B cell (primary cell): Measurements from ENCODE around the gene RSPH4A. TPM values are rescaled to one million over a fixed set of nuclear protein-coding genes. Genes with fewer than 3 reads are reported as not detected.

Source experiments
- ATAC-seq: fragments of 200-7000 bp; cut with Tn5 transposase; one replicate; pipeline ENCODE4 v1.10.0; 2021; ENCODE audit warnings: low read depth, mild to moderate bottlenecking, moderate number of reproducible peaks, moderate library complexity
- CTCF ChIA-PET: fragments of 350-600 bp; sonication (Branson Sonifier 250); formaldehyde crosslinking; loops from one replicate; lab custom pipeline; 2021; ENCODE audit warnings: antibody characterized with exemption, inconsistent platforms; lab: Charles Lee
- POLR2A ChIA-PET: fragments of 350-600 bp; sonication (Branson Sonifier 250); formaldehyde crosslinking; loops from one replicate; lab custom pipeline; 2021; ENCODE audit warnings: antibody characterized with exemption; lab: Charles Lee
- DNase-seq: peaks from one replicate; pipeline ENCODE4 v3.0.0; 2013
- H2AFZ ChIP-seq: 2 replicates; pipeline ENCODE4 v1.6.1; 2012; ENCODE audit warnings: mild to moderate bottlenecking, low read depth, low read length; ENCODE audit not compliant: insufficient read depth, poor library complexity, severe bottlenecking
- H3K27ac ChIP-seq, 2 donors: 1 replicate in 1 of 2; 2 replicates in 1 of 2; pipeline ENCODE4 v1.5.1; 2012 to 2013; ENCODE audit warnings: low read length in 2 of 2, mild to moderate bottlenecking in 2 of 2, moderate library complexity in 1 of 2
- H3K27me3 ChIP-seq, 4 experiments: fragments of 200-600 bp in 1 of 4; sonication (generic) in 1 of 4; replicated peaks in 1 of 4; 1 replicate in 2 of 4; 2 replicates in 2 of 4; pipeline versions ENCODE4 v1.6.1 to v1.7.0; 2013 to 2016; ENCODE audit warnings: low read length in 3 of 4, mild to moderate bottlenecking in 2 of 4, mixed read lengths in 1 of 4, moderate library complexity in 1 of 4; ENCODE audit not compliant: insufficient read depth in 4 of 4, control insufficient read depth in 3 of 4; ENCODE audit errors: control extremely low read depth in 1 of 4
- H3K36me3 ChIP-seq, 2 experiments: replicated peaks in 1 of 2; 1 replicate in 1 of 2; 2 replicates in 1 of 2; pipeline versions ENCODE4 v1.6.1 to v1.7.1; 2013; ENCODE audit warnings: low read length in 1 of 2; ENCODE audit not compliant: insufficient read depth in 2 of 2, control insufficient read depth in 1 of 2; ENCODE audit errors: control extremely low read depth in 1 of 2, extremely low read depth in 1 of 2
- H3K4me1 ChIP-seq, 2 donors: fragments of 200-600 bp in 1 of 2; sonication (generic) in 1 of 2; 1 replicate in 1 of 2; 2 replicates in 1 of 2; pipeline versions ENCODE4 v1.5.1 to v1.6.1; 2013 to 2017; ENCODE audit warnings: low read length in 2 of 2; ENCODE audit not compliant: control insufficient read depth in 2 of 2, insufficient read depth in 2 of 2
- H3K4me2 ChIP-seq: replicated peaks from 2 replicates; pipeline ENCODE3; 2012; ENCODE audit warnings: mild to moderate bottlenecking, low read depth, low read length; ENCODE audit not compliant: poor library complexity, severe bottlenecking
- H3K4me3 ChIP-seq, 5 experiments: fragments of 200-600 bp in 1 of 5; sonication (generic) in 1 of 5; 1 replicate in 3 of 5; 2 replicates in 2 of 5; pipeline versions ENCODE4 v1.5.1 to v1.7.0; 2011 to 2016; ENCODE audit warnings: low read length in 4 of 5, mild to moderate bottlenecking in 4 of 5, low read depth in 2 of 5, control low read depth in 1 of 5, moderate library complexity in 1 of 5; ENCODE audit not compliant: insufficient read depth in 1 of 5; ENCODE audit errors: control extremely low read depth in 1 of 5, extremely low read depth in 1 of 5
- H3K79me2 ChIP-seq: fragments of 200-600 bp; sonication (generic); one replicate; pipeline ENCODE4 v1.6.0; 2016; ENCODE audit warnings: low read length; ENCODE audit not compliant: control insufficient read depth, insufficient read depth
- H3K9ac ChIP-seq: fragments of 200-600 bp; sonication (generic); 2 replicates; pipeline ENCODE4 v1.6.1; 2017; ENCODE audit warnings: mild to moderate bottlenecking, low read length, moderate library complexity
- H3K9me3 ChIP-seq, 3 donors: one replicate each; pipeline versions ENCODE4 v1.6.1 to v1.7.1; 2013; ENCODE audit warnings: low read length in 2 of 3; ENCODE audit not compliant: control insufficient read depth in 2 of 3, insufficient read depth in 1 of 3; ENCODE audit errors: control extremely low read depth in 1 of 3
- H4K20me1 ChIP-seq: 2 replicates; pipeline ENCODE4 v1.6.0; 2012; ENCODE audit warnings: mild to moderate bottlenecking, low read length; ENCODE audit not compliant: insufficient read depth, control insufficient read depth, poor library complexity, severe bottlenecking
- H3K27ac Mint-ChIP-seq: one replicate; pipeline ENCODE4 v1.8.0; 2021; ENCODE audit warnings: mixed read lengths
- H3K27me3 Mint-ChIP-seq: one replicate; pipeline ENCODE4 v1.8.0; 2021; ENCODE audit warnings: mixed read lengths
- H3K4me1 Mint-ChIP-seq: one replicate; pipeline ENCODE4 v1.8.0; 2021; ENCODE audit warnings: mixed read lengths
- H3K4me3 Mint-ChIP-seq: one replicate; pipeline ENCODE4 v1.8.0; 2021; ENCODE audit warnings: mixed read lengths
- H3K9me3 Mint-ChIP-seq: one replicate; pipeline ENCODE4 v1.8.0; 2022; ENCODE audit warnings: mixed read lengths; ENCODE audit not compliant: insufficient read depth
- EZH2 ChIP-seq: IDR thresholded peaks from 2 replicates; pipeline ENCODE4 v1.6.1; 2012; ENCODE audit warnings: borderline replicate concordance, low read depth, mild to moderate bottlenecking, moderate library complexity, low read length; ENCODE audit not compliant: insufficient read depth, poor library complexity, severe bottlenecking
- WGBS: methylation state at CpG from one replicate; pipeline ENCODE4 v1.1.5; 2013; ENCODE audit warnings: missing lambda C conversion rate; ENCODE audit not compliant: insufficient coverage; 5-methylcytosine and 5-hydroxymethylcytosine counted together
- intact Hi-C: fragments of 100-400 bp; cut with micrococcal nuclease; formaldehyde crosslinking; loops from one replicate; pipeline ENCODE4 v1.10.0; 2022
- polyA plus RNA-seq: library from polyadenylated mRNA; depleted of rRNA; stranded (reverse); fragments of >200 nt; gene quantifications from 2 replicates; pipeline ENCODE4 v1.2.3, GENCODE V29; 2012
- total RNA-seq, 2 donors: library from RNA; stranded (reverse); fragments of 120-200 nt in 1 of 2; gene quantifications; 1 replicate in 1 of 2; 2 replicates in 1 of 2; pipeline versions ENCODE4 v1.2.3 to v1.2.4, GENCODE V29; 2013 to 2022
- TF ChIP-seq, protein P1 (sequence below): fragments of 200-600 bp; IDR thresholded peaks from one replicate; pipeline ENCODE4 v1.8.0; 2022; ENCODE audit warnings: antibody characterized with exemption, mild to moderate bottlenecking

RSPH4A gene
- total and polyA plus RNA-seq, 2 donors (not counting 1 experiment from before 2014, with no cell fraction given), result 0.25 to 0.69 TPM

- no peaks in the 10 kb centered on the region for H3K4me1 ChIP-seq
- peaks cover 13 to 51% of the 10 kb centered on the region in 2 experiments for H3K36me3 ChIP-seq
- peaks cover 4% of the 10 kb centered on the region for H3K79me2 ChIP-seq
- H3K27ac ChIP-seq, result no peak overlapping the region
- TF ChIP-seq, protein P1, sequence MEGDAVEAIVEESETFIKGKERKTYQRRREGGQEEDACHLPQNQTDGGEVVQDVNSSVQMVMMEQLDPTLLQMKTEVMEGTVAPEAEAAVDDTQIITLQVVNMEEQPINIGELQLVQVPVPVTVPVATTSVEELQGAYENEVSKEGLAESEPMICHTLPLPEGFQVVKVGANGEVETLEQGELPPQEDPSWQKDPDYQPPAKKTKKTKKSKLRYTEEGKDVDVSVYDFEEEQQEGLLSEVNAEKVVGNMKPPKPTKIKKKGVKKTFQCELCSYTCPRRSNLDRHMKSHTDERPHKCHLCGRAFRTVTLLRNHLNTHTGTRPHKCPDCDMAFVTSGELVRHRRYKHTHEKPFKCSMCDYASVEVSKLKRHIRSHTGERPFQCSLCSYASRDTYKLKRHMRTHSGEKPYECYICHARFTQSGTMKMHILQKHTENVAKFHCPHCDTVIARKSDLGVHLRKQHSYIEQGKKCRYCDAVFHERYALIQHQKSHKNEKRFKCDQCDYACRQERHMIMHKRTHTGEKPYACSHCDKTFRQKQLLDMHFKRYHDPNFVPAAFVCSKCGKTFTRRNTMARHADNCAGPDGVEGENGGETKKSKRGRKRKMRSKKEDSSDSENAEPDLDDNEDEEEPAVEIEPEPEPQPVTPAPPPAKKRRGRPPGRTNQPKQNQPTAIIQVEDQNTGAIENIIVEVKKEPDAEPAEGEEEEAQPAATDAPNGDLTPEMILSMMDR, result no peak
- no peak for TF ChIP-seq EZH2
- DNase-seq (no peak), ATAC-seq (no peak)
- no CpG with 5 or more reads among the region's 2 CpGs for WGBS
- no peaks in the 10 kb centered on the region for H3K9me3 Mint-ChIP-seq
- ChIA-PET POLR2A (no interaction called here), CTCF (no interaction called here)
- no peak overlapping the region for H2AFZ ChIP-seq
- no peaks in the 10 kb centered on the region for H3K27me3 ChIP-seq
- intact Hi-C loops, result no loop called here
- H3K4me1 Mint-ChIP-seq, result no peaks in the 10 kb centered on the region
- H3K4me3 Mint-ChIP-seq, result no peak overlapping the region
- H3K9me3 ChIP-seq, result no peaks in the 10 kb centered on the region
- no peaks in the 10 kb centered on the region for H3K27me3 Mint-ChIP-seq
- peaks cover 4% of the 10 kb centered on the region for H4K20me1 ChIP-seq
- H3K9ac ChIP-seq, result no peak overlapping the region
- no peak overlapping the region for H3K27ac Mint-ChIP-seq
- no peak overlapping the region for H3K4me3 ChIP-seq
- H3K4me2 ChIP-seq, result no peak overlapping the region
Measured at GRCh38 chr6:116586738-116587137, 29.5 kb upstream of the RSPH4A start.

DNA sequence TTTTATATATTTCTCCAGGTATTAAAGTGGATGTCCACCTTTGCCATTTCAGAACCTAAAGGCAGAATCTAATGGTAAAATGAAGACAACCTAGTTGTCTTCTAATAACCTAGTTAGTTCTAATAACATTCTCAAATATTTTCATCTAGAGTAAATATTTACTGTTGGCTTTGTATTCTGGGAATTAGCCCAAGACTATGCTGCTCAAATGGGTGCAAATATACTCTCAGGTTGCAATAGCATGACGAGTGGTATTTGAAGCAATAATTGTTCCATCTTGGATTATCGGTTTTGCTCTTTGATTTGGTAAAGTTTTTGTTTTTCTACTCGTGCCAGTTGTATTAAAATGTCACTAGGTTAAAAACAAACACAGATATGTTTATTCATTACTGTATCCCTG lies 21.0 kb upstream of the RSPH4A start:
- peaks cover 12 to 35% of the 10 kb centered on the region in 2 experiments for H3K36me3 ChIP-seq
- no peak overlapping the region for H3K9ac ChIP-seq
- Mint-ChIP-seq H3K4me3 (no peak overlapping the region), H3K27me3 (no peaks in the 10 kb centered on the region), H3K27ac (no peak overlapping the region), H3K4me1 (no peaks in the 10 kb centered on the region), H3K9me3 (no peaks in the 10 kb centered on the region)
- WGBS, result no CpG with 5 or more reads among the region's 3 CpGs
- intact Hi-C loops, result no loop called here
- no peaks in the 10 kb centered on the region for H3K9me3 ChIP-seq
- no peak for ATAC-seq
- H3K4me3 ChIP-seq, result no peak overlapping the region
- DNase-seq, result no peak
- H3K27me3 ChIP-seq, result no peaks in the 10 kb centered on the region
- no peak overlapping the region for H2AFZ ChIP-seq
- no peak for TF ChIP-seq EZH2
- TF ChIP-seq, protein P1, result no peak
- H3K4me2 ChIP-seq, result no peak overlapping the region
- no peaks in the 10 kb centered on the region for H3K79me2 ChIP-seq
- H3K27ac ChIP-seq, result no peak overlapping the region
- ChIA-PET CTCF (no interaction called here), POLR2A (no interaction called here)
- H4K20me1 ChIP-seq, result no peaks in the 10 kb centered on the region
- H3K4me1 ChIP-seq, result no peaks in the 10 kb centered on the region
